ENCODE results near the gene OR11H6. TPM values are rescaled to one million over a fixed set of nuclear protein-coding genes. Genes with fewer than 3 reads are reported as not detected.
"Not testable (repeated sequence)": the region's sequence is repeated elsewhere in the genome, so short reads cannot be mapped to it uniquely, and the experiment has no call there.

OR11H6 gene, protein sequence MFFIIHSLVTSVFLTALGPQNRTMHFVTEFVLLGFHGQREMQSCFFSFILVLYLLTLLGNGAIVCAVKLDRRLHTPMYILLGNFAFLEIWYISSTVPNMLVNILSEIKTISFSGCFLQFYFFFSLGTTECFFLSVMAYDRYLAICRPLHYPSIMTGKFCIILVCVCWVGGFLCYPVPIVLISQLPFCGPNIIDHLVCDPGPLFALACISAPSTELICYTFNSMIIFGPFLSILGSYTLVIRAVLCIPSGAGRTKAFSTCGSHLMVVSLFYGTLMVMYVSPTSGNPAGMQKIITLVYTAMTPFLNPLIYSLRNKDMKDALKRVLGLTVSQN
- total RNA-seq, result not detected in 2 replicates
- long read RNA-seq, result 0 reads

GRCh38 chr14:20223410-20223809 lies at the start of gene OR11H6:
TSS of gene OR11H6 (plus strand) at chr14:20223710. CDS start at chr14:20223710, 0 bp downstream.
- Mint-ChIP-seq H3K4me1 (ENCODE audit: low read depth) (no peaks in the 10 kb centered on the region), H3K36me3 (ENCODE audit: insufficient read depth) (peaks cover 3% of the 10 kb centered on the region), H3K27me3 (no peaks in the 10 kb centered on the region), H3K4me3 (ENCODE audit: low read depth) (no peak within 1 kb of the TSS), H3K9me3 (ENCODE audit: low read depth) (peaks cover 38% of the 10 kb centered on the region), H3K27ac (no peak within 1 kb of the TSS)
- no peak for TF ChIP-seq CTCF (IDR thresholded peaks at IDR 0.05; ENCODE audit: unreplicated experiment)
- no peak for DNase-seq (ENCODE audit: low spot score, unreplicated experiment)

DNA sequence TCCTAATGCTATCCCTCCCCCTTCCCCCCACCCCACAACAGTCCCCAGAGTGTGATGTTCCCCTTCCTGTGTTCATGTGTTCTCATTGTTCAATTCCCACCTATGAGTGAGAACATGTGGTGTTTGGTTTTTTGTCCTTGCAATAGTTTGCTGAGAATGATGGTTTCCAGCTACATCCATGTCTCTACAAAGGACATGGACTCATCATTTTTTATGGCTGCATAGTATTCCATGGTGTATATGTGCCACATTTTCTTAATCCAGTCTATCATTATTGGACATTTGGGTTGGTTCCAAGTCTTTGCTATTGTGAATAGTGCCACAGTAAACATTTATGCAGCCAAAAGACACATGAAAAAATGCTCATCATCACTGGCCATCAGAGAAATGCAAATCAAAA lies 49.3 kb upstream of the OR11H6 start:
- not testable (repeated sequence) for H3K27me3 Mint-ChIP-seq; H3K27ac Mint-ChIP-seq; H3K4me1 Mint-ChIP-seq (ENCODE audit: low read depth); H3K36me3 Mint-ChIP-seq (ENCODE audit: insufficient read depth); H3K4me3 Mint-ChIP-seq (ENCODE audit: low read depth); DNase-seq (ENCODE audit: low spot score, unreplicated experiment)
- peaks cover 38% of the 10 kb centered on the region for H3K9me3 Mint-ChIP-seq (ENCODE audit: low read depth)

GRCh38 chr14:20176330-20176729 lies 47.2 kb upstream of the OR11H6 start:
- H3K4me3 Mint-ChIP-seq (ENCODE audit: low read depth), result no peak overlapping the region
- no peak for TF ChIP-seq CTCF (IDR thresholded peaks at IDR 0.05; ENCODE audit: unreplicated experiment)
- peaks cover 43% of the 10 kb centered on the region for H3K9me3 Mint-ChIP-seq (ENCODE audit: low read depth)
- no peaks in the 10 kb centered on the region for H3K36me3 Mint-ChIP-seq (ENCODE audit: insufficient read depth)
- H3K27me3 Mint-ChIP-seq, result no peaks in the 10 kb centered on the region
- DNase-seq (ENCODE audit: low spot score, unreplicated experiment), result no peak
- H3K4me1 Mint-ChIP-seq (ENCODE audit: low read depth), result no peaks in the 10 kb centered on the region
- no peak overlapping the region for H3K27ac Mint-ChIP-seq

DNA sequence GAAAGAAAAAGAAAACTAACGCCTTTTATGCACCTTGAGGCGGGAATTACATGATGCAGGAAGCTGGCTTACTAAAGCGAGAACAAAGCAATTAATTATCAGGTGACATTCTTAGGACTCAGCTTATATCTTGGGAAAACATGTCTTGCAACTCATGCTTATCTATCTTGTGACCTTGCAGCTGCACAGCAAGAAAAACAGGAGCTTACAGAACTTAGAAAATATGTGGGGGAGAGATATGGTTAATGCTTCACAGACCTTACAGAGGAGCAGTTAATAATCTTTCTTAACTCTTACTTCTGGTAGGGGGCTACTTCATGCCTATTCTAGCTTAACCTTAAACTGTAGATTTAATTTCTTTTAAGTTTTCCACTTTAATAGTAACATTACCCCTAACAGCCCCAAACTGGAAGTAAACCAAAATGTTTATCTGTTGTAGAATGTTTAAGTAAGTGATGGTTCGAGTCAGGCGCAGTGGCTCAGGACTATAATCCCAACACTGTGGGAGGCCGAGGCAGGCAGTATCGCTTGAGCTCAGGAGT lies 46.0 kb upstream of the OR11H6 start:
- H3K27me3 Mint-ChIP-seq, result no peaks in the 10 kb centered on the region
- no peak for TF ChIP-seq CTCF (IDR thresholded peaks at IDR 0.05; ENCODE audit: unreplicated experiment)
- no peak overlapping the region for H3K4me3 Mint-ChIP-seq (ENCODE audit: low read depth)
- no peaks in the 10 kb centered on the region for H3K36me3 Mint-ChIP-seq (ENCODE audit: insufficient read depth)
- no peak for DNase-seq (ENCODE audit: low spot score, unreplicated experiment)
- H3K27ac Mint-ChIP-seq, result no peak overlapping the region
- no peaks in the 10 kb centered on the region for H3K4me1 Mint-ChIP-seq (ENCODE audit: low read depth)
- H3K9me3 Mint-ChIP-seq (ENCODE audit: low read depth), result peaks cover 54% of the 10 kb centered on the region

- peaks cover 59% of the 10 kb centered on the region for H3K9me3 Mint-ChIP-seq (ENCODE audit: low read depth)
Measured at GRCh38 chr14:20179218-20179617, 44.3 kb upstream of the OR11H6 start.

More at GRCh38 chr14:20179218-20179617, 44.3 kb upstream of the OR11H6 start:
- no peak for TF ChIP-seq CTCF (IDR thresholded peaks at IDR 0.05; ENCODE audit: unreplicated experiment)
- Mint-ChIP-seq H3K4me1 (ENCODE audit: low read depth) (no peaks in the 10 kb centered on the region), H3K27ac (no peak overlapping the region), H3K36me3 (ENCODE audit: insufficient read depth) (no peaks in the 10 kb centered on the region), H3K27me3 (no peaks in the 10 kb centered on the region), H3K4me3 (ENCODE audit: low read depth) (no peak overlapping the region)
- DNase-seq (ENCODE audit: low spot score, unreplicated experiment), result no peak
